Endothelial cell of umbilical vein (primary cell): Measurements from ENCODE around the gene MGAT4D.
A peak's percentile ranks its signal among the peaks of the same experiment; 100 is the strongest.

Source experiments
- EZH2 ChIP-seq: IDR thresholded peaks from 2 replicates; pipeline ENCODE4 v1.6.1; 2012; ENCODE audit warnings: borderline replicate concordance, low read depth, mild to moderate bottlenecking, moderate library complexity, low read length, inconsistent platforms; ENCODE audit not compliant: severe bottlenecking
- JUN ChIP-seq: IDR thresholded peaks from 2 replicates; pipeline ENCODE4 v1.6.1; 2011; ENCODE audit warnings: borderline replicate concordance, low read depth; ENCODE audit not compliant: insufficient read length, insufficient read depth
- MAX ChIP-seq: IDR thresholded peaks from 2 replicates; pipeline ENCODE4 v1.6.1; 2011; ENCODE audit not compliant: insufficient read depth, insufficient read length
- MYC ChIP-seq: IDR thresholded peaks from one replicate; pipeline ENCODE4 v1.6.1; 2011; ENCODE audit warnings: mild to moderate bottlenecking, low read depth, low read length
- POLR2A ChIP-seq: IDR thresholded peaks from 2 replicates; pipeline ENCODE4 v1.6.1; 2012; ENCODE audit warnings: low read depth, mild to moderate bottlenecking, control low read depth, low read length
- POLR2AphosphoS5 ChIP-seq: IDR thresholded peaks from 2 replicates; pipeline ENCODE4 v1.6.1; 2012; ENCODE audit warnings: low read depth, mild to moderate bottlenecking, control low read depth, low read length, moderate library complexity; ENCODE audit not compliant: insufficient read depth
- TF ChIP-seq, protein P1 (sequence below), 2 donors: IDR thresholded peaks; 1 replicate in 1 of 2; 2 replicates in 1 of 2; pipeline ENCODE4 v1.5.1; 2011; ENCODE audit warnings: low read length in 2 of 2, mild to moderate bottlenecking in 2 of 2, moderate library complexity in 2 of 2, control low read depth in 1 of 2, inconsistent platforms in 1 of 2, low read depth in 1 of 2; ENCODE audit not compliant: insufficient read depth in 1 of 2; ENCODE audit errors: extremely low read depth in 1 of 2

GRCh38 chr4:140523857-140524742, 26.0 kb upstream of the MGAT4D start, which contains the start of gene ELMOD2:
- TF ChIP-seq POLR2AphosphoS5 (peak; percentile 88), POLR2A (peak; percentile 80), JUN (no peak), MYC (no peak), EZH2 (no peak), MAX (peak; percentile 65)
- TF ChIP-seq, protein P1, sequence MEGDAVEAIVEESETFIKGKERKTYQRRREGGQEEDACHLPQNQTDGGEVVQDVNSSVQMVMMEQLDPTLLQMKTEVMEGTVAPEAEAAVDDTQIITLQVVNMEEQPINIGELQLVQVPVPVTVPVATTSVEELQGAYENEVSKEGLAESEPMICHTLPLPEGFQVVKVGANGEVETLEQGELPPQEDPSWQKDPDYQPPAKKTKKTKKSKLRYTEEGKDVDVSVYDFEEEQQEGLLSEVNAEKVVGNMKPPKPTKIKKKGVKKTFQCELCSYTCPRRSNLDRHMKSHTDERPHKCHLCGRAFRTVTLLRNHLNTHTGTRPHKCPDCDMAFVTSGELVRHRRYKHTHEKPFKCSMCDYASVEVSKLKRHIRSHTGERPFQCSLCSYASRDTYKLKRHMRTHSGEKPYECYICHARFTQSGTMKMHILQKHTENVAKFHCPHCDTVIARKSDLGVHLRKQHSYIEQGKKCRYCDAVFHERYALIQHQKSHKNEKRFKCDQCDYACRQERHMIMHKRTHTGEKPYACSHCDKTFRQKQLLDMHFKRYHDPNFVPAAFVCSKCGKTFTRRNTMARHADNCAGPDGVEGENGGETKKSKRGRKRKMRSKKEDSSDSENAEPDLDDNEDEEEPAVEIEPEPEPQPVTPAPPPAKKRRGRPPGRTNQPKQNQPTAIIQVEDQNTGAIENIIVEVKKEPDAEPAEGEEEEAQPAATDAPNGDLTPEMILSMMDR (IDR thresholded peaks at IDR 0.05; ENCODE audit: extremely low read depth in 1 of 2, insufficient read depth in 1 of 2, low read depth in 1 of 2, low read length in 2 of 2), result peak; percentile 97 to 99
